Activated T-helper 2 cell treated with anti-CD3 and anti-CD28 coated beads, Interferon-gamma antibody, Interleukin-2, Interleukin-4, amounts not matched to agents 10 μg/mL and 5 μg/mL and 100 μg/mL, durations not matched to agents 14 hours and 24 hours and 36 hours (primary cell): Measurements from ENCODE around the gene GRID1. TPM values are rescaled to one million over a fixed set of nuclear protein-coding genes. Genes with fewer than 3 reads are reported as not detected.

ENCODE experiments used
- DNase-seq: peaks from one replicate; pipeline ENCODE4 v3.0.0; 2021; ENCODE audit warnings: low spot score
- H3K27ac Mint-ChIP-seq: one replicate; pipeline ENCODE4 v1.8.0; 2021; ENCODE audit warnings: mixed read lengths
- H3K27me3 Mint-ChIP-seq: one replicate; pipeline ENCODE4 v1.8.0; 2021; ENCODE audit warnings: low read depth, mixed read lengths
- H3K36me3 Mint-ChIP-seq: one replicate; pipeline ENCODE4 v1.8.0; 2021; ENCODE audit warnings: low read depth, mixed read lengths
- H3K4me1 Mint-ChIP-seq: one replicate; pipeline ENCODE4 v1.8.0; 2021; ENCODE audit warnings: low read depth, mixed read lengths
- H3K4me3 Mint-ChIP-seq: one replicate; pipeline ENCODE4 v1.8.0; 2021; ENCODE audit warnings: low read depth, mild to moderate bottlenecking, moderate library complexity, mixed read lengths
- H3K9me3 Mint-ChIP-seq: one replicate; pipeline ENCODE4 v1.8.0; 2021; ENCODE audit warnings: mixed read lengths
- intact Hi-C: fragments of 100-400 bp; cut with micrococcal nuclease; formaldehyde crosslinking; loops from one replicate; pipeline ENCODE4 v1.15.1; 2023
- total RNA-seq: library from RNA; stranded (reverse); gene quantifications from 2 replicates; pipeline ENCODE4 v1.2.3, GENCODE V29; 2022

GRID1 gene
- total RNA-seq, 1 donor from 2014 or later = not detected

DNA sequence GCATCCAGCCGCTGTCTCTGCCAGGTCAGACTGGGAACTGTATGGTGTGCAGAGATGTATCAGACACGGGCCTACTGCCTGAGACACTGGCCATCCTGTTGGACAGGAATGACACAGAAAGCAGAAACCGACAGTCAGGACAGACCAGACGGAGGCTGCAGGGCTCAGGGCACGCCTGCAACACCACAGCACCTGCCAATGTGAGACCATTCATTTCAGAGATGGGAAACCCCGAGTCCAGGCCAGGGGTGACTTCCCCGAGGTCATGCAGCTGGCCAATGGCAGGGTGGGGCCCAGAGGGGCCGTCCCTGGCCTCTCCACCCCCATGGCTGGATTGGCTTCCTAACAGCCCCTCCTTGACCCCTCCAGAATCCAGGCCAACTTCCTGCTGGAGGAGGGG lies 34.7 kb downstream of the GRID1 start:
- H3K4me3 Mint-ChIP-seq = no peak overlapping the region
- no peak for DNase-seq
- H3K36me3 Mint-ChIP-seq = no peaks in the 10 kb centered on the region
- H3K27me3 Mint-ChIP-seq = peaks cover 3% of the 10 kb centered on the region
- no peak overlapping the region for H3K27ac Mint-ChIP-seq
- no peaks in the 10 kb centered on the region for H3K9me3 Mint-ChIP-seq
- intact Hi-C loops = no loop called here
- no peaks in the 10 kb centered on the region for H3K4me1 Mint-ChIP-seq

DNA sequence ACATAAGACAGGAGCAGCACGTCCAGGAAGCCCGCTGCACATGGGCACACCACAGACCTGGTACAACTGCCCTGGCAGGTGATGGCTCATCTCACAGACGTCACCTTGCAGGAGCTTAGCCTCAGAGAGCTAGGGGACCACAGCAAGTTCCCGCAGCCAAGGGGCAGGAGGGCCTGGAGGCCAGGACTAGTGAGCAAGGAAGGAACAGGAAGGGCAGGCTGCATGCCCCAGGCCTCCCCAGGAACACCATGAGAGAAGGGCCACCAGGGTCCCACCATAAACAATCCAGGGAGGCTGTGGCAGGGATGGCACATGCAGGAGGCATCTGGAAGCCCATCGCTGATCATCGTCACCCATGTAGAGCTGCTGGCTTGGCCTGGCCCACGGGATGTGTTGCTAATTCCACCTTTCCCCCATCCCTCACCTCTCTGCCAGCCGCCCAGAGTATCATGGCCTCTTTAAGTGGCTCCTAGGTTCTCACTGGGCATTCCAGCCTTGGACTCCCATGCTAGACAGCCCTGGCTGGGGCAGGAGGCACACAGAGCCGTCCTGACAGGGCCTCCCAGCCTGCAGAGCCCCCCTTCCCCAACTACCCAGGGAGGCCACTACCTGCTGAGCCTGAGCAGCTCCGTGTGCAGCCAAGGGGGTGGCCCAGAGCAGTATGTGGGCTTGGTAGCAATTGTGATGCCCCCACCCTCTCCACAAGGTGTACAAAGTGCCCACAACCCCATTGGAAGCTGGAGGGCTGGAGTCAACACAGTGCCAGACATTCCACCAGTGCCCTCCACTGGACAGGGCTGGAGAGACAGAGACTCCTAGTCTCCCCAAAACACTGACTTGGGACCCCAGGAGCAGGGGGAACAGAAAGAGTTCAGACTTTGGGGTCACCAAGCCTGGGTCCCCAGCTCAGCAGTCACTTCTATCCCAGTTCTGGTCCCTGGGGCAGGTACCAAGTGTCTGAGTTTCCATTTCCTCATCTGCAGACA lies 35.5 kb downstream of the GRID1 start:
- intact Hi-C loops = no loop called here
- DNase-seq = no peak
- Mint-ChIP-seq H3K4me3 (no peak overlapping the region), H3K4me1 (no peaks in the 10 kb centered on the region), H3K27ac (no peak overlapping the region), H3K27me3 (peaks cover 5% of the 10 kb centered on the region), H3K36me3 (no peaks in the 10 kb centered on the region), H3K9me3 (no peaks in the 10 kb centered on the region)

DNA sequence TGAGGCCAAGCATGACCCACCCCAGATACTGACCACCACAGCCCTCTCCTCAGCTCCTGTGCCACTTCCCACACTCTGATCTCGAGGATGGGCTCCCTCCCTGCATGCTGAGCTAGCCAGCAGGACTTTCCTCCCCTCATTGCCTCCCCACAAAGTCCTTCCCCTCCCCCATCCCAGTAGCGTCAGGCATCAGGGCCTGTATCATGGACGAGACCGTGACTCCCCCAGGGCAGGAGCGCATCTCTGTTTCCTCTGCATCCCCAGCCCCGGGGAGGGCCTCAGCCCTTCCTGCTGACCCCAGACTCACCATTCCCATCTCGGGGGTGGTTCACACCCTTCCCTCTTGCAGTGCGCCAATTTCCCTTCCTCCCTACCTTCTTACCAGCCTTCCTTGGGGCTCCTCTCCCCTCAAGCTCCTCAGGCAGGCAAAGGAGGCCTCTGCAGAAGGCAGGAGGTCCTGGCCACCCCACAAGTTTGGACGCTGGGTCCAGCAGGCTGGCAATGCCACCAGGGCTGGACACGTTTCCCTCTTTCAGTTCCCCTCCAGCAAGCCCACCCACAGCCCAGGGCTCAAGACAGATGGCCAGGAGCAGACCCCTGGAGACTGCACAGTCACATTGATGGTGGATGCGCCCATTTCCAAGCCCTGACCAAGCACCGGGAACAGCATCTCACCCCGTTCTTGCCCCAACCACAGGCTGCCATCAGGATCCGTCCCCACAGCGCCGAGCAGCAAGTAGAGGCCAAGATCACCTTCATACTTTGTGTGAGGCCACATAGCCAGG lies 36.5 kb downstream of the GRID1 start:
- Mint-ChIP-seq H3K27me3 (peaks cover 10% of the 10 kb centered on the region), H3K4me3 (no peak overlapping the region), H3K9me3 (no peaks in the 10 kb centered on the region), H3K4me1 (no peaks in the 10 kb centered on the region), H3K36me3 (no peaks in the 10 kb centered on the region), H3K27ac (no peak overlapping the region)
- no peak for DNase-seq
- intact Hi-C loops = no loop called here

DNA sequence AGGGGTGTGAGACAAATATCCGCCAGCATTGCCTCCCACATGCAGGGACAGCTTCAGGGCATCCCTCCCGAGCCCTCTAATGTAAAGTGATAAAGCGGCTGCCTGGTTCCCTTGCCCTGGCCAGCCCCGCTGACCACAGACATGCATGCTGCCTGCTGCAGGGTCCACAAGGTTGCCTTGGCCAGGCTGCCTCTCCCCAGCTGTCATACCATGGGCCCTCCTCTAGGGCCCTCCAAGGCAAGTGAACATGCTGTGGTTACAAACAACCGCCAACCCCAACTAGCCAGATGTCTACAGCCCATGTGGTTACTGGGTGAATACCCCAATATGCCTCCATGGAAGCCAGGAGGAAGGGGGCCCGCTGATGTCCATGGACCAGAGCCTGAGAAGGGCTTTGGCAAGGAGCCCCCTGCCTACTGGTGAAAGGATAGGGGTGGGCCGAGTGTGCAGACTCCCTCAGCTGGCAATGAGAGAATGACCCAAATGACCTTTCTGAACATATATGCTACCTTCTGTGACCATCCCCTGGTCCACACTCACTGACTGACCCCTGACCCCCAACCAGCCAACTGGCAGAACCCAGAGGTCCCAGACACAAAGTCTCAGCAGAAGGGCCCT lies 37.4 kb downstream of the GRID1 start:
- no peak for DNase-seq
- no peak overlapping the region for H3K4me3 Mint-ChIP-seq
- no peak overlapping the region for H3K27ac Mint-ChIP-seq
- intact Hi-C loops = no loop called here
- H3K36me3 Mint-ChIP-seq = no peaks in the 10 kb centered on the region
- H3K27me3 Mint-ChIP-seq = peaks cover 9% of the 10 kb centered on the region
- no peaks in the 10 kb centered on the region for H3K4me1 Mint-ChIP-seq
- H3K9me3 Mint-ChIP-seq = no peaks in the 10 kb centered on the region

DNA sequence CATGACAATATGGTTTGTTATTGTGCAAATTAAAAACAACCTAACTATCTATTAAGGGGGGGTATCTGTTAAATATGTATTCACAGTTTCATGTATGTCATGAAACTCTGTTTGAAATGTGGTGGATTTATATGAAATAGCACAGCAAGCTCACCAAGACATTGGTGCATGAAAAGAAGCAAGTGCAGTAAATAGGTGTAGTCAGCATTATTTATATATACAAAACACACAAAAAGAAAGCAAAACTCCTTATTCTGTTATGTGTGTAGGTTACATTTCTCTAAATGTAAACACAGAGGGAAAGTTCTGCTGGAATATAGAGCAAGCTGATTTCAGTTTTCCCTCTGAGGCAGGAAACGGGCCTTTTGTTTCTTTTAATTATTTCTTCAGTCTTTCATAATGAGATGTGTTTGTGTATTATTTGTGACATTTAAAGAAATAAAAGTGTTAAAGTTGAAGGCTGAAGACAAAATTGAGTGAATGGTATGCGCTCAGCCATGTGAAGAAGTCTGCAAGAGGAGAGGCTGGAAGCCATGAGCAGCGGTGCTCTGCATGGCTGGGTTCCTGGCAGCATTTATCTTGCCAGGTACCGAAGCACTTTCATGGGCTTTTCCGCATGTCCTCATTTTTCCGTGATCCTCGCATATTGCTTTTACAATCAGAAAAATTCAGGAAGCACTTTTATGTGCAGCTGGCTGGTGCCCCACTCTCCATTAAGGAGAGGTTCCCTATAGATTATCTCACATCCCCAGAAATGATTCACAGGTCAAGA lies 38.5 kb downstream of the GRID1 start:
- intact Hi-C loops = no loop called here
- Mint-ChIP-seq H3K4me1 (no peaks in the 10 kb centered on the region), H3K27ac (no peak overlapping the region), H3K36me3 (no peaks in the 10 kb centered on the region), H3K4me3 (no peak overlapping the region), H3K9me3 (no peaks in the 10 kb centered on the region), H3K27me3 (peaks cover 10% of the 10 kb centered on the region)
- DNase-seq = no peak

DNA sequence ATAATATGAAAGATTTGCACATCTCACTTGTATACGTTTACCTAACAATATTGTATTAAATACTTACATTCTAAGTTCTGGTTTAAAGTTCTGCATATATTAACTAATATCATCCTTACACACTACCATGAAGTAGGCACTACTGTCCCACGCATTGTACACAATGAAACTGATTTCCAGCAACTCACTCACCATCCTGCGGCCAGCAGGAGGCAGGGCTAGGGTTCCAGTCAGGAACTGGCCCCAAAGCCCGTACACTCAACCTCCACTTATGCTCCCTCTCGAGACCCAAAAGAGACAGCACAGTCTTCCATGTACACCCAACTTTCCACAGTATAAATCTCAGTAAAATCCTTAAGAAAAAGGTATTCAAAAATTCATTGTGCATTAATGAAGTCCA lies 41.4 kb downstream of the GRID1 start:
- intact Hi-C loops = no loop called here
- Mint-ChIP-seq H3K4me3 (no peak overlapping the region), H3K27ac (no peak overlapping the region), H3K27me3 (peaks cover 9% of the 10 kb centered on the region), H3K4me1 (no peaks in the 10 kb centered on the region), H3K36me3 (no peaks in the 10 kb centered on the region), H3K9me3 (no peaks in the 10 kb centered on the region)
- DNase-seq = no peak

DNA sequence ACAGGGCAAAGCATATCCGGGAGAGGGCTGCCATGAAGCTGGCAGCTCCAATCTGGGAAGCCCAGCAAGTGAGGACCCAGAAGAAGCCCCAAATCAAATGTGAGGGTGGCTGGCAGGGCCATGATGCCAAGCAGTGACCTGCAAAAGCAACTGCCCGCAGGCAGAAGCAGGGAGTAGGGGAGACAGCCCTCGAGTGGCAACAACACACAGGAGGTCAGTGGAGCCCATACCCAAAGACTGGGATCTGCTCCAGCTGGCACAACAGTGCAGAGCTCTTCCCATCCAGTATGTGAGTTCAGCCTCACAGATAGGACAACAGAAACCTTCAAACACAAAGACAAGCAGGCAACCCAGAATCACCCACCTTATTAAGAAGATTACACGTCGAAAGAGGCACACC lies 45.0 kb downstream of the GRID1 start:
- Mint-ChIP-seq H3K4me1 (no peaks in the 10 kb centered on the region), H3K4me3 (no peak overlapping the region), H3K27ac (no peak overlapping the region), H3K9me3 (no peaks in the 10 kb centered on the region), H3K36me3 (no peaks in the 10 kb centered on the region), H3K27me3 (peaks cover 9% of the 10 kb centered on the region)
- intact Hi-C loops = no loop called here
- DNase-seq = no peak

DNA sequence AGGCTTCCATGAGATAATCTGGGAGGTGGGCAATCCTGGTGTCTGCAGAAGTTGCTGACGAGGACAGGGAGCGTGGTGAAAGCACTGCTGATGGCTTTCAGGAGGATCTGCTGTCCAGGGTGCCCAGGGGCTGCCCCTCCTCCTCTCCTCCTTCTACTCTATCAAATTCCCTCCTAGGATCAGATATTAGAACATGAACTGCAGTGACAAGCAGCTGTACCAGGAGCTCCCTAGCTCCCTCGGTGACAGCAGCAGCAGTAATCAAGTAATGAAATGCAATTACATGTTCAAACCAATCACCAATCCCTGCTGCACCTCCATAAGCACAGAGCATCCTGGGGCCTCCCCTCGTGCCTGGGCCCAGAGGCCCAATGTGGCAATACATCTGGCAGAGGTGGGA lies 46.9 kb downstream of the GRID1 start:
- H3K9me3 Mint-ChIP-seq = no peaks in the 10 kb centered on the region
- no peak for DNase-seq

DNA sequence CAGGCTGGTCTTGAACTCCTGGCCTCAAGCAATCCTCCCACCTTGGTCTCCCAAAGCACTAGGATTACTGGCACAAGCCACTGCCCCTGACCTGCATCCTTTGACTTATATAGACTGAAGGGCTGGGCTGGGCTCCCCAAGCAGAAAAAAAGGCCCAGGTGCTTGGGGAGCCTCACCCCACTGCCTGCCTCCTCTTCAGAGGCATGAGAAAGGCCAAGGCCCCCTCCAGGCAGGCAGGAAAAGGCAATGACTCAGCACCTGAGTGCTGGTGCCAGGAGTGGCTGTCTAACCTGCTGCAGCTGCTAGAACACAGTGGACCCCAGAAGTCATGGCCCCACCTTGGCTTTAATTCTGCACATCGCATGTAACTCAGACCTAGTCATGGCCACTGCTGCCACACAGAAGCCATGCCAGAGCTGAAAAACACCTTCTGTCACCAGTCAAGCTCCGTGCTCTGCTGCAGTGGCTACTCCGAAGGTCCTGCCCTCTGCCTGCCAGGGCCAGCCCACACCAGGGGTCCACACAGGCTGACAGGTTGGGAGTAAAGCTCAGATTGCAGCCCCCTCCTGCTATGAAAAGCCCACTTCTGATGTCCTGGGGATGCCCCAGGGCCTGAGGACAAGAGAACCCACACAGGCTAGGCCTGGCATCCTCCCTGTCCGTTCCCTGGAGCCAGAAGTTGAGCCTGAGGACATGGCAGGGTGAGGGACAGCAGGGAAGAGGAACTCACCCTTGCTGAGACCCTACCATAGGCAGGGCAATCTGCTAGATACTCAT lies 48.5 kb downstream of the GRID1 start:
- intact Hi-C loops = no loop called here
- H3K36me3 Mint-ChIP-seq = no peaks in the 10 kb centered on the region
- no peak overlapping the region for H3K27ac Mint-ChIP-seq
- no peaks in the 10 kb centered on the region for H3K27me3 Mint-ChIP-seq
- H3K9me3 Mint-ChIP-seq = no peaks in the 10 kb centered on the region
- H3K4me3 Mint-ChIP-seq = no peak overlapping the region
- no peak for DNase-seq
- no peaks in the 10 kb centered on the region for H3K4me1 Mint-ChIP-seq

More for the DNA sequence above, 46.9 kb downstream of the GRID1 start:
- Mint-ChIP-seq H3K27me3 (peaks cover 2% of the 10 kb centered on the region), H3K4me1 (no peaks in the 10 kb centered on the region), H3K27ac (no peak overlapping the region), H3K4me3 (no peak overlapping the region), H3K36me3 (no peaks in the 10 kb centered on the region)
- intact Hi-C loops = no loop called here

DNA sequence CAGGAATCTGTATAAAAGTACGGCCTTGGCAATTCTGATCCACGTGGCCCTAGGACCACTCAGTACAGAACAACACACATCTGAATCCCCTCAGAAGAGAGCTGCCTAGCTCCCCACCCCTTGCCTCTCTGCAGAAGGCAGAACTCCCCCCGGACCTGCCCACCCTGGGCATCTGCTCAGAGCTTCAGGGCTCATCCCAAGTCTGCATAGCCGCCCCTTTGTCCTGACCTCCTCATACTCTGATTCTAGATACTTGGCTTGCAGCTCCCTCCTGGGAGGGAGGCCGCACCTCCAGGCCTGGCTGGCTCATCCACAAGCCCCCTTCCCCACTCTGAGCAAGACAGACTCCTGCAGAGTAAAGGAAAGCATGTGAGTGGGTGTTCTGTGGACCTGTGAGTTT lies 49.6 kb downstream of the GRID1 start:
- no peaks in the 10 kb centered on the region for H3K27me3 Mint-ChIP-seq
- intact Hi-C loops = no loop called here
- no peak overlapping the region for H3K4me3 Mint-ChIP-seq
- no peak overlapping the region for H3K27ac Mint-ChIP-seq
- H3K36me3 Mint-ChIP-seq = no peaks in the 10 kb centered on the region
- H3K9me3 Mint-ChIP-seq = no peaks in the 10 kb centered on the region
- DNase-seq = no peak
- no peaks in the 10 kb centered on the region for H3K4me1 Mint-ChIP-seq

DNA sequence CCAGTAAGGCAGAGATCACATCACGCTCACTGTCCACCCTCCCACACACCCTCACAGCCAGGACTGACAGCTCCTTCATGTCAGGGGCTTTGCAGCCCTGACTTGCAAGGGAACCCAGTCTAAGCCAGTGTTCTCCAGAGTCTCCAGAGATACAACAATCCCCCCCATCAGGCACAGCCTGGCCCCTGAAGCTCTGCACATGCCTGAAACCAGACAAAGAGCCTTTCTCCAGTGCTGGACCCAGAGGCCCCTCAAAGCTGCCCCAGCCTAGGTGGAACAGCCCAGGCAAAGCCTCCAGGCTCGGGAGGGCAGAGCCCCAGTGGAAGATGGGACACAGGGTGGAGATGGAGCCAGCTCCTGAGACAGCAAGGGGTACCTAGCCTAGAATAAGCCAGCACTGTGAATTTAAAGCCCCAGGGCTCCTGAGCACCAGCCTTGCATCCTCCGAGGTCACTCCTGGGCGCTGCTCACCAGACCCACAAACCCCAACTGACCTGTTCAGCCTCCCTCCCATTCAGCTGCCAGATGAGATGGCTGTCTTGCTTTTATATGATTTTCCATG lies 50.2 kb downstream of the GRID1 start:
- Mint-ChIP-seq H3K4me1 (no peaks in the 10 kb centered on the region), H3K36me3 (no peaks in the 10 kb centered on the region), H3K9me3 (no peaks in the 10 kb centered on the region), H3K27ac (no peak overlapping the region), H3K27me3 (no peaks in the 10 kb centered on the region), H3K4me3 (no peak overlapping the region)
- intact Hi-C loops = no loop called here
- DNase-seq = no peak
